Mesenchymal stem cell (in vitro differentiated cells and primary cell): Measurements from ENCODE around the gene NLRP12.

Source experiments
- DNase-seq: peaks from one replicate; pipeline ENCODE4 v3.0.0-alpha.2; 2013
- H2AFZ ChIP-seq: one replicate; pipeline ENCODE4 v1.6.1; 2013; ENCODE audit warnings: low read depth, mild to moderate bottlenecking, control low read depth, inconsistent platforms, low read length, moderate library complexity
- H2AK5ac ChIP-seq: 2 replicates; pipeline ENCODE4 v1.6.1; 2013; ENCODE audit warnings: low read length, moderate library complexity, mild to moderate bottlenecking, inconsistent platforms; ENCODE audit not compliant: severe bottlenecking
- H2BK120ac ChIP-seq: one replicate; pipeline ENCODE4 v1.6.1; 2013; ENCODE audit warnings: low read depth, mild to moderate bottlenecking, inconsistent platforms, low read length, moderate library complexity
- H2BK12ac ChIP-seq, 2 experiments: one replicate each; pipeline ENCODE4 v1.6.1; 2013; ENCODE audit warnings: inconsistent platforms in 2 of 2, low read length in 2 of 2, mild to moderate bottlenecking in 2 of 2, moderate library complexity in 2 of 2, control low read depth in 1 of 2
- H2BK15ac ChIP-seq: one replicate; pipeline ENCODE4 v1.6.1; 2013; ENCODE audit warnings: mild to moderate bottlenecking, low read depth, inconsistent platforms; ENCODE audit not compliant: poor library complexity, severe bottlenecking
- H2BK5ac ChIP-seq: 2 replicates; pipeline ENCODE4 v1.6.1; 2013; ENCODE audit warnings: low read depth, mild to moderate bottlenecking, low read length, control low read depth, inconsistent platforms; ENCODE audit not compliant: poor library complexity, severe bottlenecking
- H3K14ac ChIP-seq, 2 experiments: one replicate each; pipeline ENCODE4 v1.6.1; 2013; ENCODE audit warnings: inconsistent platforms in 2 of 2, low read length in 2 of 2, control low read depth in 1 of 2, mild to moderate bottlenecking in 1 of 2, moderate library complexity in 1 of 2
- H3K18ac ChIP-seq, 2 experiments: one replicate each; pipeline ENCODE4 v1.6.1; 2013; ENCODE audit warnings: inconsistent platforms in 2 of 2, low read length in 2 of 2, control low read depth in 1 of 2, low read depth in 1 of 2, mild to moderate bottlenecking in 1 of 2
- H3K23ac ChIP-seq, 2 experiments: one replicate each; pipeline ENCODE4 v1.6.1; 2013; ENCODE audit warnings: inconsistent platforms in 2 of 2, low read length in 2 of 2, mild to moderate bottlenecking in 2 of 2, moderate library complexity in 2 of 2, control low read depth in 1 of 2
- H3K27ac ChIP-seq: 2 replicates; pipeline ENCODE4 v1.5.1; 2013; ENCODE audit warnings: mild to moderate bottlenecking, moderate library complexity, low read length, control low read depth, inconsistent platforms; ENCODE audit not compliant: poor library complexity, severe bottlenecking
- H3K27me3 ChIP-seq, 2 experiments: 2 replicates each; pipeline versions ENCODE4 v1.6.1 to v1.7.0; 2013; ENCODE audit warnings: low read length in 2 of 2, mild to moderate bottlenecking in 2 of 2, moderate library complexity in 2 of 2, control low read depth in 1 of 2, inconsistent platforms in 1 of 2; ENCODE audit not compliant: control insufficient read depth in 1 of 2, insufficient read depth in 1 of 2
- H3K36me3 ChIP-seq, 2 experiments: 2 replicates each; pipeline versions ENCODE4 v1.6.1 to v1.7.0; 2013; ENCODE audit warnings: low read length in 2 of 2, control low read depth in 1 of 2, inconsistent platforms in 1 of 2, low read depth in 1 of 2, mild to moderate bottlenecking in 1 of 2; ENCODE audit not compliant: insufficient read depth in 2 of 2, control insufficient read depth in 1 of 2
- H3K4ac ChIP-seq, 2 experiments: one replicate each; pipeline ENCODE4 v1.6.1; 2013; ENCODE audit warnings: inconsistent platforms in 2 of 2, low read length in 2 of 2, mild to moderate bottlenecking in 2 of 2, moderate library complexity in 2 of 2, control low read depth in 1 of 2, low read depth in 1 of 2
- H3K4me1 ChIP-seq: 2 replicates; pipeline ENCODE4 v1.6.1; 2013; ENCODE audit warnings: low read depth, low read length, control low read depth; ENCODE audit not compliant: control insufficient read depth, insufficient read depth
- H3K4me2 ChIP-seq: 2 replicates; pipeline ENCODE4 v1.6.1; 2013; ENCODE audit warnings: low read length, mild to moderate bottlenecking, inconsistent platforms; ENCODE audit not compliant: poor library complexity, severe bottlenecking
- H3K4me3 ChIP-seq, 2 experiments: 2 replicates each; pipeline versions ENCODE4 v1.5.1 to v1.7.0; 2013; ENCODE audit warnings: low read length in 2 of 2, mild to moderate bottlenecking in 2 of 2, control low read depth in 1 of 2, low read depth in 1 of 2; ENCODE audit not compliant: insufficient read depth in 1 of 2
- H3K79me1 ChIP-seq: replicated peaks from 2 replicates; pipeline ENCODE4 v1.6.1; 2013; ENCODE audit warnings: mild to moderate bottlenecking, control low read depth, low read length, inconsistent platforms; ENCODE audit not compliant: poor library complexity, severe bottlenecking
- H3K9ac ChIP-seq: 2 replicates; pipeline ENCODE4 v1.7.0; 2013; ENCODE audit warnings: mild to moderate bottlenecking, low read length, moderate library complexity
- H3K9me3 ChIP-seq: 2 replicates; pipeline ENCODE4 v1.7.0; 2013; ENCODE audit warnings: mild to moderate bottlenecking, low read length; ENCODE audit not compliant: control insufficient read depth
- H4K8ac ChIP-seq: one replicate; pipeline ENCODE4 v1.6.1; 2013; ENCODE audit warnings: inconsistent platforms, mild to moderate bottlenecking, low read length, moderate library complexity
- H4K91ac ChIP-seq: one replicate; pipeline ENCODE4 v1.6.1; 2013; ENCODE audit warnings: mild to moderate bottlenecking, low read length, inconsistent platforms
- WGBS: methylation state at CpG from one replicate; pipeline ENCODE4 v1.1.7; 2013; ENCODE audit warnings: mixed read lengths; 5-methylcytosine and 5-hydroxymethylcytosine counted together

NLRP12 gene

DNA sequence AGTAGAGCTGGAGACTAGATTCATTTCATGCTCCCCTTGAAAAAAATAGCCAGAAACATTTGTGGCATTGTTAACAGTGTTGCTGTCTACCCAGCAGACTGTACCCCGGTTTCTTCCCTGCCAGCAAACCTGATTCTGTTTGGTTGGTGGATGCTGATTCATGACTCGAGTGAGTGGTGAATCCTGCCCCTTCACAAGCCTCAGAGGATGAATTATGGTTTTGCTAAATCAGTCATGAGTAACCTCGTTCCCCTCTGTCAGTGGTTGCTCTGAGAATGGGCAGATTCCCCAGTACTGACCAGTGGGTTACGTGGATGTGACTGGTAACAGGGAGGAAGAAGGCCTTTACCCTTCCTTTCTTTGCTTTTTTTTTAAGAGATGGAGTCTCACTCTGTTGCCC lies 10.1 kb downstream of the NLRP12 start:
- H3K27ac ChIP-seq, result no peak overlapping the region
- H2AK5ac ChIP-seq, result no peak overlapping the region
- H3K9ac ChIP-seq, result no peak overlapping the region
- H3K14ac ChIP-seq, result no peak overlapping the region
- H2BK12ac ChIP-seq, result no peak overlapping the region
- no peak overlapping the region for H3K4me3 ChIP-seq
- H3K27me3 ChIP-seq, result no peaks in the 10 kb centered on the region
- WGBS, result 61% methylated on average over 4 of the region's 4 CpGs
- H3K18ac ChIP-seq, result no peak overlapping the region
- no peak overlapping the region for H2BK120ac ChIP-seq
- no peak overlapping the region for H2BK15ac ChIP-seq
- H2AFZ ChIP-seq, result no peak overlapping the region
- no peaks in the 10 kb centered on the region for H3K79me1 ChIP-seq
- H3K4ac ChIP-seq, result no peak overlapping the region
- H3K4me1 ChIP-seq, result no peaks in the 10 kb centered on the region
- H2BK5ac ChIP-seq, result no peak overlapping the region
- no peaks in the 10 kb centered on the region for H3K9me3 ChIP-seq
- H3K23ac ChIP-seq, result no peak overlapping the region
- H3K36me3 ChIP-seq, result no peaks in the 10 kb centered on the region
- H4K91ac ChIP-seq, result no peak overlapping the region
- H4K8ac ChIP-seq, result no peak overlapping the region
- no peak overlapping the region for H3K4me2 ChIP-seq
- DNase-seq, result no peak

DNA sequence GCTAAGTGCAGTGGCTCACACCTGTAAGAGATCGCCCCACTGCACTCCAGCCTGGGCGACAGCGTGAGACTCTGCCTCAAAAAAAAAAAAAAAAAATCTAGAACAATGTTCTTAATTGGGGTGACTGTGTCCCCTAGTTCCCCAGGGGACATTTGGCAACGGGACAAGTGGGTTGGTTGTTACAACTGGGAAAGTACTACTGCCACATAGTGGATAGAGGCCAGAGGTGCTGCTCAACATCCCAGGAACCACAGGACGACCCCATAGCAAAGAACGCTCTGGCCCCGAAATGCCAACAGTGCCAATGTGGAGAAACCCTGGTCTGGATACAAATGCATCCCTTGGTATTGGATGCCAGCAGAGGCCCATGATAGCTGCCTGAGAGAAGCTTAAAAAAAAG lies 11.8 kb downstream of the NLRP12 start:
- H4K91ac ChIP-seq, result no peak overlapping the region
- no peaks in the 10 kb centered on the region for H3K27me3 ChIP-seq
- no peak overlapping the region for H3K4me2 ChIP-seq
- no peak overlapping the region for H3K27ac ChIP-seq
- H2BK12ac ChIP-seq, result no peak overlapping the region
- H3K79me1 ChIP-seq, result no peaks in the 10 kb centered on the region
- H3K23ac ChIP-seq, result no peak overlapping the region
- H3K9ac ChIP-seq, result no peak overlapping the region
- no peak overlapping the region for H3K14ac ChIP-seq
- H3K4ac ChIP-seq, result no peak overlapping the region
- H2BK5ac ChIP-seq, result no peak overlapping the region
- H3K4me1 ChIP-seq, result no peaks in the 10 kb centered on the region
- 58% methylated on average over 6 of the region's 7 CpGs for WGBS
- H3K18ac ChIP-seq, result no peak overlapping the region
- no peak overlapping the region for H4K8ac ChIP-seq
- H2AK5ac ChIP-seq, result no peak overlapping the region
- no peak for DNase-seq
- H2BK120ac ChIP-seq, result no peak overlapping the region
- H3K4me3 ChIP-seq, result no peak overlapping the region
- no peaks in the 10 kb centered on the region for H3K9me3 ChIP-seq
- H3K36me3 ChIP-seq, result no peaks in the 10 kb centered on the region
- no peak overlapping the region for H2AFZ ChIP-seq
- H2BK15ac ChIP-seq, result no peak overlapping the region

DNA sequence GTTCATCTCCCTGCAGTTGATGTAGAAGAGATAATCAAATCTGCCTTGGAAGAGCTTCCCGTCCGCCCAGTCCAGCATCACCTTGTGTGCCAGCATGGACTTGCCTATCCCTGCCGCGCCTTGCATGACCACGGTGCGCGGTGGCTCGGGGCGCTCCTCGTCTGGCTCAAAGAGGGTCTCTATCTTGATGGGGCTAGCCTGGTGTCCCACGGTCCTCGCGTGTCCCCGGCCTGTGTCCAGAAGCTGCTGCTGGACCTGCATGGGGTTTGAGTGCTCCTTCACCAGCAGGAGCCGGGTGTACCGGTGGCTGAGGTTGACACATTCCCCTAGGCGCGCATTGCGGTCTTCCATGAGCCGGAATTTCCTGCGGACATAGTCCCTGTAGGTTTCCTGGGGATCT lies 13.2 kb downstream of the NLRP12 start:
- H2BK120ac ChIP-seq, result no peak overlapping the region
- H2BK12ac ChIP-seq, result no peak overlapping the region
- WGBS, result 95% methylated on average over 21 of the region's 21 CpGs
- H2AK5ac ChIP-seq, result no peak overlapping the region
- DNase-seq, result no peak
- H3K36me3 ChIP-seq, result no peaks in the 10 kb centered on the region
- no peaks in the 10 kb centered on the region for H3K79me1 ChIP-seq
- H4K8ac ChIP-seq, result no peak overlapping the region
- no peak overlapping the region for H3K9ac ChIP-seq
- H3K18ac ChIP-seq, result no peak overlapping the region
- no peak overlapping the region for H4K91ac ChIP-seq
- H3K14ac ChIP-seq, result no peak overlapping the region
- H3K27me3 ChIP-seq, result no peaks in the 10 kb centered on the region
- no peak overlapping the region for H3K27ac ChIP-seq
- H3K4me1 ChIP-seq, result no peaks in the 10 kb centered on the region
- H3K4me2 ChIP-seq, result no peak overlapping the region
- H2AFZ ChIP-seq, result no peak overlapping the region
- no peaks in the 10 kb centered on the region for H3K9me3 ChIP-seq
- no peak overlapping the region for H3K4me3 ChIP-seq
- no peak overlapping the region for H2BK5ac ChIP-seq
- no peak overlapping the region for H3K4ac ChIP-seq
- no peak overlapping the region for H2BK15ac ChIP-seq
- no peak overlapping the region for H3K23ac ChIP-seq

DNA sequence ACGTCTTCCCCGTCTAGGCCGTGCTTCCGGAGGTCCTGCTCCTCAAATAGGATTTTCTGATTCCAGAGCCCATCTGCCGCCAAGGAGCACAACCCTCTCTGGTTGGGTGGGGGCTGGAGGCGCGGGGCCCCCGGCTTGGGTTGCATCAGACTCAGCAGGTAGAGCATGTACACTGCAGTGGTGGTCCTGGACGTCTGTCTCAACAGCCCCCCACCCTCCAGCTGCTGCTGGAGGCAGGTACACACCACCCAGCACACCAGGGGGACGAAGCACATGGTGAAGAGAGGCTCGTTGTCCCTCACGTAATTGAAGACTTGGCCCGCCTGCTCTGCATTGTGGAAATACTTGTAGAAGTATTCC lies 13.9 kb downstream of the NLRP12 start:
- no peaks in the 10 kb centered on the region for H3K79me1 ChIP-seq
- 86% methylated on average over 13 of the region's 13 CpGs for WGBS
- H2BK5ac ChIP-seq, result no peak overlapping the region
- DNase-seq, result no peak
- H3K18ac ChIP-seq, result no peak overlapping the region
- no peaks in the 10 kb centered on the region for H3K4me1 ChIP-seq
- H2BK12ac ChIP-seq, result no peak overlapping the region
- H3K27me3 ChIP-seq, result no peaks in the 10 kb centered on the region
- no peak overlapping the region for H3K14ac ChIP-seq
- H3K23ac ChIP-seq, result no peak overlapping the region
- H3K4me2 ChIP-seq, result no peak overlapping the region
- no peak overlapping the region for H4K91ac ChIP-seq
- no peak overlapping the region for H3K4ac ChIP-seq
- H3K9ac ChIP-seq, result no peak overlapping the region
- H3K4me3 ChIP-seq, result no peak overlapping the region
- H2AFZ ChIP-seq, result no peak overlapping the region
- H4K8ac ChIP-seq, result no peak overlapping the region
- no peak overlapping the region for H2BK15ac ChIP-seq
- no peak overlapping the region for H2AK5ac ChIP-seq
- no peak overlapping the region for H2BK120ac ChIP-seq
- no peaks in the 10 kb centered on the region for H3K36me3 ChIP-seq
- no peak overlapping the region for H3K27ac ChIP-seq
- no peaks in the 10 kb centered on the region for H3K9me3 ChIP-seq
